ENCODE measurements around the gene CRHR1.

GRCh38 chr17:45749831-45750335 is 34.2 kb upstream of the CRHR1 start:
- TF ChIP-seq POLR2AphosphoS5 (IDR thresholded peaks at IDR 0.05; ENCODE audit: borderline replicate concordance, low read depth, low read length) (no peak), EZH2 (IDR thresholded peaks at IDR 0.05) (no peak)
